Hepatocyte (in vitro differentiated cells): ENCODE data around the gene DTNBP1. TPM values are rescaled to one million over a fixed set of nuclear protein-coding genes. Genes with fewer than 3 reads are reported as not detected.
"Not testable (repeated sequence)": the region's sequence is repeated elsewhere in the genome, so short reads cannot be mapped to it uniquely, and the experiment has no call there.

Experiments used
- DNase-seq: peaks from one replicate; pipeline ENCODE4 v3.0.0-alpha.2; 2016; ENCODE audit warnings: low spot score
- H2AFZ ChIP-seq: fragments of 200-600 bp; sonication (generic); 2 replicates; pipeline ENCODE4 v1.6.0; 2016; ENCODE audit warnings: antibody characterized with exemption, mild to moderate bottlenecking
- H3K27ac ChIP-seq: fragments of 200-600 bp; sonication (generic); 2 replicates; pipeline ENCODE4 v1.5.1; 2016; ENCODE audit warnings: mild to moderate bottlenecking
- H3K27me3 ChIP-seq: fragments of 200-600 bp; sonication (generic); 2 replicates; pipeline ENCODE4 v1.6.1; 2016
- H3K36me3 ChIP-seq: fragments of 200-600 bp; sonication (generic); replicated peaks from 2 replicates; pipeline ENCODE4 v1.5.1; 2016; ENCODE audit warnings: low read depth; ENCODE audit not compliant: insufficient read depth
- H3K4me1 ChIP-seq: fragments of 200-600 bp; sonication (generic); 2 replicates; pipeline ENCODE4 v1.5.1; 2016; ENCODE audit warnings: mild to moderate bottlenecking, moderate library complexity; ENCODE audit not compliant: insufficient read depth
- H3K4me2 ChIP-seq: fragments of 200-600 bp; sonication (generic); 2 replicates; pipeline ENCODE4 v1.6.0; 2016
- H3K4me3 ChIP-seq: fragments of 200-600 bp; sonication (generic); 2 replicates; pipeline ENCODE4 v1.5.1; 2016; ENCODE audit warnings: mild to moderate bottlenecking
- H3K79me2 ChIP-seq: fragments of 200-600 bp; sonication (generic); 2 replicates; pipeline ENCODE4 v1.6.0; 2017; ENCODE audit warnings: mild to moderate bottlenecking
- H3K9me2 ChIP-seq: fragments of 200-600 bp; sonication (generic); replicated peaks from 2 replicates; pipeline ENCODE4 v1.6.0; 2017; ENCODE audit warnings: mild to moderate bottlenecking; ENCODE audit not compliant: insufficient read depth
- H3K9me3 ChIP-seq: fragments of 200-600 bp; sonication (generic); 2 replicates; pipeline ENCODE4 v1.5.1; 2016; ENCODE audit warnings: low read depth, mild to moderate bottlenecking
- H4K20me1 ChIP-seq: fragments of 200-600 bp; sonication (generic); 2 replicates; pipeline ENCODE4 v1.6.0; 2016; ENCODE audit warnings: mild to moderate bottlenecking; ENCODE audit not compliant: insufficient read depth, poor library complexity, severe bottlenecking
- EZH2 ChIP-seq: fragments of 200-600 bp; sonication (generic); IDR thresholded peaks from 2 replicates; pipeline ENCODE4 v1.6.1; 2016; ENCODE audit warnings: antibody characterized with exemption, mild to moderate bottlenecking, borderline replicate concordance
- EZH2phosphoT487 ChIP-seq: fragments of 200-600 bp; sonication (generic); IDR thresholded peaks from one replicate; pipeline ENCODE4 v1.6.1; 2018; ENCODE audit warnings: antibody characterized with exemption, mild to moderate bottlenecking, low read depth, moderate library complexity; ENCODE audit not compliant: unreplicated experiment, severe bottlenecking
- WGBS: methylation state at CpG from one replicate; pipeline ENCODE4 v1.1.6; 2016; ENCODE audit warnings: low lambda C conversion rate; ENCODE audit errors: missing lambda C conversion rate; 5-methylcytosine and 5-hydroxymethylcytosine counted together
- polyA plus RNA-seq: library from polyadenylated mRNA; unstranded; fragments of >200 nt; fragmentation: Nextera tagmentation; extraction: Ambion mirVana; gene quantifications from 2 replicates; pipeline ENCODE4 v1.2.1, GENCODE V29; 2016
- total RNA-seq: library from RNA; depleted of rRNA; stranded (reverse); fragments of >200 nt; gene quantifications from 2 replicates; pipeline ENCODE4 v1.2.3, GENCODE V29; 2014
- TF ChIP-seq, protein P1 (sequence below): fragments of 200-600 bp; sonication (generic); IDR thresholded peaks from 2 replicates; pipeline ENCODE4 v1.5.1; 2016; ENCODE audit warnings: antibody characterized with exemption, mild to moderate bottlenecking; ENCODE audit not compliant: poor library complexity

The DTNBP1 gene
- total and polyA plus RNA-seq, 2 experiments from 2014 or later, result 3.4 to 25.6 TPM

DNA sequence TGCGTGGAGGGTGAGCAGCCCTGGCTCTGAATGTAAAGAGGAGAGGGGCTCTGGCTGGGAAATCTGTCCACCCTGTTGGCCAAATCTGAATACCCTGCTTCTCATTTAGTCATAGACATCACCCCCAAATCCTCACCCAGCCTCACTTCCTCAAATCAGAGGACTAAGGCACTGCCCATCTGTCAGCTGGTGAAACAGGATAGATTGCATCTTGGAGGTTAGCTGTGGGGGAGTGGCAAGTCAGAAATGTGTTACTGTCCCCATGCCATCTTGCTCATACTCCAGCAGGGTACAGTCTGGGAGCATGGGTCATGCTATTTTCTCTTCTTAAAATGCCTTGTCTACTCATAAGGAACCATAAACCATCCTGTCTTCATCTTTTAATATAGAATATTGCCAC lies 9.5 kb upstream of the DTNBP1 start:
- H3K27me3 ChIP-seq, result peaks cover 7% of the 10 kb centered on the region
- H3K79me2 ChIP-seq, result no peaks in the 10 kb centered on the region
- no peaks in the 10 kb centered on the region for H4K20me1 ChIP-seq
- H3K4me2 ChIP-seq, result no peak overlapping the region
- H3K9me2 ChIP-seq, result no peaks in the 10 kb centered on the region
- WGBS, result 100% methylated on average over 1 of the region's 1 CpG
- no peaks in the 10 kb centered on the region for H3K36me3 ChIP-seq
- no peak overlapping the region for H3K27ac ChIP-seq
- H2AFZ ChIP-seq, result no peak overlapping the region
- H3K9me3 ChIP-seq, result no peaks in the 10 kb centered on the region
- peaks cover 20% of the 10 kb centered on the region for H3K4me1 ChIP-seq
- no peak overlapping the region for H3K4me3 ChIP-seq
- DNase-seq, result no peak
- TF ChIP-seq EZH2phosphoT487, result no peak
- TF ChIP-seq, protein P1, sequence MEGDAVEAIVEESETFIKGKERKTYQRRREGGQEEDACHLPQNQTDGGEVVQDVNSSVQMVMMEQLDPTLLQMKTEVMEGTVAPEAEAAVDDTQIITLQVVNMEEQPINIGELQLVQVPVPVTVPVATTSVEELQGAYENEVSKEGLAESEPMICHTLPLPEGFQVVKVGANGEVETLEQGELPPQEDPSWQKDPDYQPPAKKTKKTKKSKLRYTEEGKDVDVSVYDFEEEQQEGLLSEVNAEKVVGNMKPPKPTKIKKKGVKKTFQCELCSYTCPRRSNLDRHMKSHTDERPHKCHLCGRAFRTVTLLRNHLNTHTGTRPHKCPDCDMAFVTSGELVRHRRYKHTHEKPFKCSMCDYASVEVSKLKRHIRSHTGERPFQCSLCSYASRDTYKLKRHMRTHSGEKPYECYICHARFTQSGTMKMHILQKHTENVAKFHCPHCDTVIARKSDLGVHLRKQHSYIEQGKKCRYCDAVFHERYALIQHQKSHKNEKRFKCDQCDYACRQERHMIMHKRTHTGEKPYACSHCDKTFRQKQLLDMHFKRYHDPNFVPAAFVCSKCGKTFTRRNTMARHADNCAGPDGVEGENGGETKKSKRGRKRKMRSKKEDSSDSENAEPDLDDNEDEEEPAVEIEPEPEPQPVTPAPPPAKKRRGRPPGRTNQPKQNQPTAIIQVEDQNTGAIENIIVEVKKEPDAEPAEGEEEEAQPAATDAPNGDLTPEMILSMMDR, result no peak

DNA sequence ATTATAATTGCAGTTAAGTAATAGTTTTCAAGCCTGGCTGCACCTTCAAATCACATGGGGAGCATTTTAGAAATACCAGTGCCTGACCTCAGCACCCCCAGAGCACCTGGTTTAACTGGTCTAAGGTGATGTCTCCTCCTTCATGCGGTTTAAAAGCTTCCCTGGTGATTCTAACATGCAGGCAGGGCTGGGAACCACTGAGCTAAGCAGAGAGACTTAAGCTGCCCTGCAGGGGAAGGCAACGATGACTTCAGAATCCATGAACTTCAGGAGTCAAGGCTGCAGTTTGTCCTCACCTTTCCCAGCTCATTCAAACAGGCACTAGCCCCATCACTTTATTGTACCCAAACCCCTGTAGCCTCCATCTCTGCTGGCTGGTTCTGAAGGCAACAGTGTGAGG lies 6.1 kb upstream of the DTNBP1 start:
- Histone ChIP-seq H2AFZ (no peak overlapping the region), H3K27me3 (peaks cover 7% of the 10 kb centered on the region), H3K9me2 (no peaks in the 10 kb centered on the region), H3K36me3 (no peaks in the 10 kb centered on the region), H3K79me2 (no peaks in the 10 kb centered on the region), H4K20me1 (no peaks in the 10 kb centered on the region), H3K4me3 (no peak overlapping the region), H3K4me2 (no peak overlapping the region), H3K27ac (no peak overlapping the region), H3K4me1 (no peaks in the 10 kb centered on the region), H3K9me3 (no peaks in the 10 kb centered on the region)
- DNase-seq, result no peak
- no peak for TF ChIP-seq EZH2phosphoT487
- no peak for TF ChIP-seq EZH2
- TF ChIP-seq, protein P1, result no peak
- WGBS, result 61% methylated on average over 2 of the region's 2 CpGs

- not testable (repeated sequence) for H3K4me2 ChIP-seq, H3K4me1 ChIP-seq, DNase-seq, H3K4me3 ChIP-seq, H3K9me3 ChIP-seq, H3K27ac ChIP-seq, H4K20me1 ChIP-seq, H3K27me3 ChIP-seq, H2AFZ ChIP-seq, H3K9me2 ChIP-seq, H3K36me3 ChIP-seq, H3K79me2 ChIP-seq
- 88% methylated on average over 4 of the region's 4 CpGs for WGBS
Observed at GRCh38 chr6:15666896-15667295, 4.1 kb upstream of the DTNBP1 start.

- Histone ChIP-seq H3K27ac (no peak overlapping the region), H3K27me3 (no peaks in the 10 kb centered on the region), H3K4me3 (no peak overlapping the region), H3K79me2 (peaks cover 17% of the 10 kb centered on the region), H4K20me1 (no peaks in the 10 kb centered on the region), H3K4me2 (no peak overlapping the region), H3K4me1 (peaks cover 7% of the 10 kb centered on the region), H3K9me2 (no peaks in the 10 kb centered on the region), H3K9me3 (no peaks in the 10 kb centered on the region), H3K36me3 (no peaks in the 10 kb centered on the region), H2AFZ (no peak overlapping the region)
- no peak for DNase-seq
- TF ChIP-seq, protein P1, result no peak
- TF ChIP-seq EZH2, result no peak
- no peak for TF ChIP-seq EZH2phosphoT487
Observed at GRCh38 chr6:15665237-15665636, 2.4 kb upstream of the DTNBP1 start.
